SJSA1 (cell line): ENCODE results near the gene DCAF7. TPM values are rescaled to one million over a fixed set of nuclear protein-coding genes. Genes with fewer than 3 reads are reported as not detected.

Experiments used
- DNase-seq, 2 experiments: peaks; one replicate each; pipeline ENCODE4 v3.0.0-alpha.2; 2015 to 2020; ENCODE audit warnings: low spot score in 2 of 2, low read depth in 1 of 2
- H3K27ac ChIP-seq: fragments of 250-450 bp; sonication (Bioruptor Pico); 2 replicates; pipeline ENCODE4 v1.5.1; 2020; ENCODE audit warnings: mild to moderate bottlenecking, moderate library complexity
- H3K27me3 ChIP-seq: fragments of 250-450 bp; sonication (Bioruptor Pico); replicated peaks from 2 replicates; pipeline ENCODE4 v1.5.1; 2020; ENCODE audit warnings: mild to moderate bottlenecking, moderate library complexity
- H3K36me3 ChIP-seq: fragments of 250-450 bp; sonication (Bioruptor Pico); 2 replicates; pipeline ENCODE4 v1.5.1; 2020; ENCODE audit warnings: mild to moderate bottlenecking
- H3K4me1 ChIP-seq: fragments of 250-450 bp; sonication (Bioruptor Pico); replicated peaks from 2 replicates; pipeline ENCODE4 v1.6.1; 2021; ENCODE audit warnings: mild to moderate bottlenecking
- H3K4me3 ChIP-seq: fragments of 250-450 bp; sonication (Bioruptor Pico); 2 replicates; pipeline ENCODE4 v1.5.1; 2020; ENCODE audit warnings: mild to moderate bottlenecking
- H3K9me3 ChIP-seq: fragments of 250-450 bp; sonication (Bioruptor Pico); replicated peaks from 2 replicates; pipeline ENCODE4 v1.5.1; 2020; ENCODE audit warnings: mild to moderate bottlenecking
- total RNA-seq: library from RNA; depleted of rRNA; stranded (reverse); fragments of >200 nt; shearing (Covaris generic); gene quantifications from 2 replicates; pipeline ENCODE4 v1.2.3, GENCODE V29; 2014; rRNA removed

DCAF7 gene
- 60.4 and 68.5 TPM in 2 replicates for total RNA-seq

- Histone ChIP-seq H3K27me3 (no peaks in the 10 kb centered on the region), H3K36me3 (peaks cover 32% of the 10 kb centered on the region), H3K4me3 (peak within 1 kb of the TSS; percentile 85), H3K27ac (peak within 1 kb of the TSS; percentile 93), H3K9me3 (no peaks in the 10 kb centered on the region), H3K4me1 (peaks cover 18% of the 10 kb centered on the region)
- DNase-seq: peak; percentile 100
These were observed at the start of gene DCAF7 for GRCh38 chr17:63549946-63550816. DCAF7 (plus strand) TSS chr17:63550477; CDS start chr17:63550678, 201 bp downstream.

- Histone ChIP-seq H3K9me3 (peaks cover 7% of the 10 kb centered on the region; the same call in 1 of the 2 replicates), H3K27ac (no peak overlapping the region), H3K36me3 (no peaks in the 10 kb centered on the region), H3K27me3 (no peaks in the 10 kb centered on the region), H3K4me3 (no peak overlapping the region), H3K4me1 (peaks cover 25% of the 10 kb centered on the region)
- DNase-seq: no peak
These were observed 49.5 kb upstream of the DCAF7 start for GRCh38 chr17:63500543-63501390.

- H3K9me3 ChIP-seq: peaks cover 9% of the 10 kb centered on the region; the same call in 1 of the 2 replicates
- H3K36me3 ChIP-seq: no peaks in the 10 kb centered on the region
- DNase-seq: no peak
- H3K27me3 ChIP-seq: no peaks in the 10 kb centered on the region
- peaks cover 15% of the 10 kb centered on the region for H3K4me1 ChIP-seq
- H3K4me3 ChIP-seq: no peak overlapping the region
- H3K27ac ChIP-seq: no peak overlapping the region
These were observed 47.0 kb upstream of the DCAF7 start for GRCh38 chr17:63503341-63503705.

GRCh38 chr17:63504261-63504660 lies 46.0 kb upstream of the DCAF7 start:
- H3K9me3 ChIP-seq: peaks cover 9% of the 10 kb centered on the region; the same call in 1 of the 2 replicates
- no peak overlapping the region for H3K27ac ChIP-seq
- no peaks in the 10 kb centered on the region for H3K36me3 ChIP-seq
- H3K4me3 ChIP-seq: no peak overlapping the region
- no peaks in the 10 kb centered on the region for H3K27me3 ChIP-seq
- no peak for DNase-seq
- H3K4me1 ChIP-seq: peaks cover 6% of the 10 kb centered on the region

GRCh38 chr17:63505341-63505740 lies 44.9 kb upstream of the DCAF7 start:
- Histone ChIP-seq H3K9me3 (peaks cover 9% of the 10 kb centered on the region; the same call in 1 of the 2 replicates), H3K27me3 (no peaks in the 10 kb centered on the region), H3K36me3 (no peaks in the 10 kb centered on the region), H3K4me1 (no peaks in the 10 kb centered on the region), H3K4me3 (no peak overlapping the region), H3K27ac (no peak overlapping the region)
- no peak for DNase-seq

GRCh38 chr17:63506627-63507026 lies 43.6 kb upstream of the DCAF7 start:
- Histone ChIP-seq H3K27me3 (no peaks in the 10 kb centered on the region), H3K4me3 (no peak overlapping the region), H3K9me3 (peaks cover 9% of the 10 kb centered on the region; the same call in 1 of the 2 replicates), H3K27ac (no peak overlapping the region), H3K36me3 (no peaks in the 10 kb centered on the region), H3K4me1 (no peaks in the 10 kb centered on the region)
- DNase-seq: no peak

GRCh38 chr17:63511331-63511730 lies 38.9 kb upstream of the DCAF7 start:
- Histone ChIP-seq H3K27ac (no peak overlapping the region), H3K9me3 (peaks cover 3% of the 10 kb centered on the region; the same call in 1 of the 2 replicates), H3K27me3 (peaks cover 6% of the 10 kb centered on the region), H3K4me1 (no peaks in the 10 kb centered on the region), H3K36me3 (no peaks in the 10 kb centered on the region), H3K4me3 (no peak overlapping the region)
- DNase-seq: no peak

- Histone ChIP-seq H3K9me3 (peaks cover 3% of the 10 kb centered on the region; the same call in 1 of the 2 replicates), H3K4me3 (no peak overlapping the region), H3K4me1 (peaks cover 8% of the 10 kb centered on the region), H3K27ac (no peak overlapping the region), H3K27me3 (peaks cover 6% of the 10 kb centered on the region), H3K36me3 (no peaks in the 10 kb centered on the region)
- no peak for DNase-seq
These were observed 37.9 kb upstream of the DCAF7 start for GRCh38 chr17:63512388-63512787.

- H3K9me3 ChIP-seq: peaks cover 3% of the 10 kb centered on the region; the same call in 1 of the 2 replicates
- H3K27me3 ChIP-seq: peaks cover 6% of the 10 kb centered on the region
- no peak overlapping the region for H3K4me3 ChIP-seq
- no peak overlapping the region for H3K27ac ChIP-seq
- peaks cover 14% of the 10 kb centered on the region for H3K4me1 ChIP-seq
- DNase-seq: no peak
- H3K36me3 ChIP-seq: no peaks in the 10 kb centered on the region
These were observed 37.2 kb upstream of the DCAF7 start for GRCh38 chr17:63512896-63513644.

- DNase-seq: no peak
- no peak overlapping the region for H3K4me3 ChIP-seq
These were observed 35.8 kb upstream of the DCAF7 start for GRCh38 chr17:63514477-63514876.

GRCh38 chr17:63514974-63515373 lies 35.3 kb upstream of the DCAF7 start:
- Histone ChIP-seq H3K27me3 (peaks cover 6% of the 10 kb centered on the region), H3K36me3 (no peaks in the 10 kb centered on the region), H3K27ac (no peak overlapping the region), H3K9me3 (peaks cover 3% of the 10 kb centered on the region; the same call in 1 of the 2 replicates), H3K4me3 (no peak overlapping the region), H3K4me1 (peaks cover 14% of the 10 kb centered on the region)
- no peak for DNase-seq

More at GRCh38 chr17:63514477-63514876, 35.8 kb upstream of the DCAF7 start:
- peaks cover 14% of the 10 kb centered on the region for H3K4me1 ChIP-seq
- H3K27ac ChIP-seq: no peak overlapping the region
- H3K27me3 ChIP-seq: peaks cover 6% of the 10 kb centered on the region
- H3K36me3 ChIP-seq: no peaks in the 10 kb centered on the region
- peaks cover 3% of the 10 kb centered on the region; the same call in 1 of the 2 replicates for H3K9me3 ChIP-seq

GRCh38 chr17:63515426-63515825 lies 34.9 kb upstream of the DCAF7 start:
- Histone ChIP-seq H3K27ac (no peak overlapping the region), H3K4me1 (peaks cover 14% of the 10 kb centered on the region), H3K27me3 (peaks cover 6% of the 10 kb centered on the region), H3K4me3 (no peak overlapping the region), H3K36me3 (no peaks in the 10 kb centered on the region), H3K9me3 (peaks cover 3% of the 10 kb centered on the region; the same call in 1 of the 2 replicates)
- DNase-seq: no peak
